Measurements from ENCODE around the gene KIF20A. TPM values are rescaled to one million over a fixed set of nuclear protein-coding genes. Genes with fewer than 3 reads are reported as not detected.

Gene KIF20A
- total and polyA plus RNA-seq, 4 donors = 0.33 to 32.3 (median 1.4) TPM

- H3K9me3 ChIP-seq (ENCODE audit: control insufficient read depth in 4 of 4, low read length in 3 of 4) = no peaks in the 10 kb centered on the region
- H3K4me3 ChIP-seq (ENCODE audit: low read depth in 1 of 3, low read length in 3 of 3) = no peak overlapping the region
- WGBS = 89% methylated on average over 2 of the region's 2 CpGs
- H3K4me1 ChIP-seq (ENCODE audit: control insufficient read depth in 4 of 4, insufficient read depth in 4 of 4, low read length in 3 of 4) = peaks cover 0 to 3% (median 0%) of the 10 kb centered on the region in 4 donors
- no peak for TF ChIP-seq REST (IDR thresholded peaks at IDR 0.05)
- no peak for TF ChIP-seq YY1 (IDR thresholded peaks at IDR 0.05)
- no peak for TF ChIP-seq SP1 (IDR thresholded peaks at IDR 0.05)
- no peak for TF ChIP-seq HNF4G (IDR thresholded peaks at IDR 0.05)
- no peak for TF ChIP-seq JUND (IDR thresholded peaks at IDR 0.05)
- no peak for TF ChIP-seq HNF4A (conservative IDR thresholded peaks at IDR 0.05)
- no peak for TF ChIP-seq FOXA2 (IDR thresholded peaks at IDR 0.05)
- TF ChIP-seq FOXA1 (IDR thresholded peaks at IDR 0.05) = no peak
- no peak for TF ChIP-seq EGR1 (IDR thresholded peaks at IDR 0.05; ENCODE audit: low read depth in 2 of 2)
- TF ChIP-seq TAF1 (conservative IDR thresholded peaks at IDR 0.05) = no peak
- TF ChIP-seq, protein P1, sequence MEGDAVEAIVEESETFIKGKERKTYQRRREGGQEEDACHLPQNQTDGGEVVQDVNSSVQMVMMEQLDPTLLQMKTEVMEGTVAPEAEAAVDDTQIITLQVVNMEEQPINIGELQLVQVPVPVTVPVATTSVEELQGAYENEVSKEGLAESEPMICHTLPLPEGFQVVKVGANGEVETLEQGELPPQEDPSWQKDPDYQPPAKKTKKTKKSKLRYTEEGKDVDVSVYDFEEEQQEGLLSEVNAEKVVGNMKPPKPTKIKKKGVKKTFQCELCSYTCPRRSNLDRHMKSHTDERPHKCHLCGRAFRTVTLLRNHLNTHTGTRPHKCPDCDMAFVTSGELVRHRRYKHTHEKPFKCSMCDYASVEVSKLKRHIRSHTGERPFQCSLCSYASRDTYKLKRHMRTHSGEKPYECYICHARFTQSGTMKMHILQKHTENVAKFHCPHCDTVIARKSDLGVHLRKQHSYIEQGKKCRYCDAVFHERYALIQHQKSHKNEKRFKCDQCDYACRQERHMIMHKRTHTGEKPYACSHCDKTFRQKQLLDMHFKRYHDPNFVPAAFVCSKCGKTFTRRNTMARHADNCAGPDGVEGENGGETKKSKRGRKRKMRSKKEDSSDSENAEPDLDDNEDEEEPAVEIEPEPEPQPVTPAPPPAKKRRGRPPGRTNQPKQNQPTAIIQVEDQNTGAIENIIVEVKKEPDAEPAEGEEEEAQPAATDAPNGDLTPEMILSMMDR (IDR thresholded peaks at IDR 0.05; ENCODE audit: low read depth, low read length, missing input control) = no peak
- TF ChIP-seq RAD21 (IDR thresholded peaks at IDR 0.05) = no peak
- TF ChIP-seq, protein P2, sequence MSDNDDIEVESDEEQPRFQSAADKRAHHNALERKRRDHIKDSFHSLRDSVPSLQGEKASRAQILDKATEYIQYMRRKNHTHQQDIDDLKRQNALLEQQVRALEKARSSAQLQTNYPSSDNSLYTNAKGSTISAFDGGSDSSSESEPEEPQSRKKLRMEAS (IDR thresholded peaks at IDR 0.05) = no peak
- TF ChIP-seq NR2F2 (IDR thresholded peaks at IDR 0.05) = no peak
- TF ChIP-seq ZBTB33 (IDR thresholded peaks at IDR 0.05) = no peak
- TF ChIP-seq RXRA (IDR thresholded peaks at IDR 0.05) = no peak
- H3K36me3 ChIP-seq (ENCODE audit: control insufficient read depth in 4 of 4, insufficient read depth in 3 of 4, low read depth in 1 of 4, low read length in 3 of 4) = no peaks in the 10 kb centered on the region
- H3K27ac ChIP-seq (ENCODE audit: low read depth in 1 of 2, low read length in 2 of 2) = no peak overlapping the region
- no peak for DNase-seq (ENCODE audit: low spot score)
- H3K27me3 ChIP-seq (ENCODE audit: control insufficient read depth in 4 of 4, insufficient read depth in 4 of 4, low read length in 3 of 4) = no peaks in the 10 kb centered on the region
- H3K9ac ChIP-seq (ENCODE audit: low read depth in 1 of 2, low read length in 2 of 2) = no peak overlapping the region
Measured at GRCh38 chr5:138233280-138233679, 54.4 kb downstream of the KIF20A start.

DNA sequence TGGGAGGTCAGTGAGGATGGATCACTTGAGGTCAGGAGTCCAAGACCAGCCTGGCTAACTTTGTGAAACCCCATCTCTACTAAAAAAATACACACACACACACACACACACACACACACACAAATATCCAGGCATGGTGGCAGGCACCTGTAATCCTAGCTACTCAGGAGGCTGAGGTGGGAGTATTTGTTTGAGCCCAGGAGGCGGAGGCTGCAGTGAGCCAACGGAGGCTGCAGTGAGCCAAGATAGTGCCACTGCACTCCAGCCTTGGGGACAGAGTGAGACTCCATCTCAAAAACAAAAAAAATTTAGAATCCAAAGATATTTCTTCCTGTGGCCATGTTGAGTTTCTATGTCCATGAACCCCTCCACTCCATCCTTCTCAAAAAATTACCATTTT is 55.7 kb downstream of the KIF20A start:
- no peak overlapping the region for H3K4me3 ChIP-seq (ENCODE audit: low read depth in 1 of 3, low read length in 3 of 3)
- H3K27ac ChIP-seq (ENCODE audit: low read depth in 1 of 2, low read length in 2 of 2) = no peak overlapping the region
- no peaks in the 10 kb centered on the region for H3K27me3 ChIP-seq (ENCODE audit: control insufficient read depth in 4 of 4, insufficient read depth in 4 of 4, low read length in 3 of 4)
- WGBS = 91% methylated on average over 2 of the region's 2 CpGs
- DNase-seq (ENCODE audit: low spot score) = no peak
- no peak overlapping the region for H3K9ac ChIP-seq (ENCODE audit: low read depth in 1 of 2, low read length in 2 of 2)
- H3K36me3 ChIP-seq (ENCODE audit: control insufficient read depth in 4 of 4, insufficient read depth in 3 of 4, low read depth in 1 of 4, low read length in 3 of 4) = no peaks in the 10 kb centered on the region
- peaks cover 0 to 3% (median 0%) of the 10 kb centered on the region in 4 donors for H3K4me1 ChIP-seq (ENCODE audit: control insufficient read depth in 4 of 4, insufficient read depth in 4 of 4, low read length in 3 of 4)
- no peaks in the 10 kb centered on the region for H3K9me3 ChIP-seq (ENCODE audit: control insufficient read depth in 4 of 4, low read length in 3 of 4)
- TF ChIP-seq, protein P2 (IDR thresholded peaks at IDR 0.05) = no peak
- no peak for TF ChIP-seq HNF4A (conservative IDR thresholded peaks at IDR 0.05)
- TF ChIP-seq RAD21 (IDR thresholded peaks at IDR 0.05) = no peak
- no peak for TF ChIP-seq RXRA (IDR thresholded peaks at IDR 0.05)
- TF ChIP-seq TAF1 (conservative IDR thresholded peaks at IDR 0.05) = no peak
- TF ChIP-seq FOXA2 (IDR thresholded peaks at IDR 0.05) = no peak
- no peak for TF ChIP-seq REST (IDR thresholded peaks at IDR 0.05)
- TF ChIP-seq, protein P3, sequence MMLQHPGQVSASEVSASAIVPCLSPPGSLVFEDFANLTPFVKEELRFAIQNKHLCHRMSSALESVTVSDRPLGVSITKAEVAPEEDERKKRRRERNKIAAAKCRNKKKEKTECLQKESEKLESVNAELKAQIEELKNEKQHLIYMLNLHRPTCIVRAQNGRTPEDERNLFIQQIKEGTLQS (IDR thresholded peaks at IDR 0.05) = no peak
- TF ChIP-seq JUND (IDR thresholded peaks at IDR 0.05) = no peak
- no peak for TF ChIP-seq HNF4G (IDR thresholded peaks at IDR 0.05)
- no peak for TF ChIP-seq NR2F2 (IDR thresholded peaks at IDR 0.05)
- no peak for TF ChIP-seq SP1 (IDR thresholded peaks at IDR 0.05)
- TF ChIP-seq, protein P1 (IDR thresholded peaks at IDR 0.05; ENCODE audit: low read depth, low read length, missing input control) = no peak
